HG02588 (cell line): ENCODE measurements around the gene PTER.

Source experiments
- ATAC-seq: cut with Tn5 transposase; IDR thresholded peaks from one replicate; pipeline ENCODE4 v1.9.1; 2021; ENCODE audit warnings: mild to moderate bottlenecking, moderate library complexity; ENCODE audit not compliant: unreplicated experiment

Gene PTER

DNA sequence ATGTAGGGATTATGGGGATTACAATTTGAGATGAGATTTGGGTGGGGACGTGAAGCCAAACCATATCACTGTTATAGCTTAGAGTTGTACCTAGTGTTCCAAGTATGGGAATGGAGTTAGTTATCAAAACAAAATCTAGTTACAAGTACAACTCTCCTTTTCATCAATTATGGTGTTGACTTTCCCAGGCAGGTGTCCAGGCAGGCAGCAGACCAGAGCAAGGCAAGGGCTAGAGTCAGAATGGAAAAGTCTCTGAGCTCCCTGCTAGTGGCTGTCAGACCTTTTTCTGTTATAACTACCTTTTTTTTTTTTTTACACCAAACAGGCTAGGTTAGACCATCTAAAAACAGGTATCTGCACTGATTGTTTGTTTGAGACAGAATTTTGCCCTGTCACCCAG lies 29.2 kb downstream of the PTER start:
- no peak for ATAC-seq

DNA sequence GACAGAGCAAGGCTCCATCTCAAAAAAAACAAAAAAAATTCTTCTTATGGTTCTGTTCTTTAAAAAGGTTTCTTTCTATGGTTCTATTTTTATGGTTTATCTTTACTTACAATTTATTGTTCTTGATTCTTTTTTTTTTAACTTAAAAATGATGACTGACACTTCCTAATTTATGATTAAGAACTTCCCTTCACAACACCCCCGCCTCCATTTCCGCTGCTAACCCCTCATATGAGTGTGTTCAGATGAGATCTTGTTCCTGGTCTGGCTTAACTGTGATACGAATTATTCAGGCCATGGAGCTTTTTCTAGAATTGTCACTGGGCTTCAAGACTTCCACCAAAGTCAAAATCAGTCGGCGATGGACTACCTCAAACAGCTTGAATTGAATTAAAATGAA lies 33.9 kb downstream of the PTER start:
- no peak for ATAC-seq

DNA sequence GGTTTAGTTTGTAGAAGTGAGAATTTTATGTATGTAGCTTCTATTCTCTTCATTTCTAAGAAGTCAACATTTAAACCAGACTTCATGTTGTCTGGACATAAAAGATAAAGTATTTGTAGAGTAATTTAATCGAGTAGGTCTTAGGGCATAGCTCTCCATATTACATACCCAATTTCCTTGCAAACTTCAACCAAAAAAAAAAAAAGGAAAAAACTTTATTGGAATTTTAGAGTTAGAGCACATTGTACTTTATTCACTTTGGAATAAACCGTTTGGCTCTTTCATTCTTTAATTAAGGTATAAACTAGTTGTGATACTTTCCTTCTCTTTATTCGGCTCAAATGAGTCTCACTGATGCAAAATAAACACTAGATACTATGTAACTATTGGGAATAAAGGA lies 36.0 kb downstream of the PTER start:
- no peak for ATAC-seq

DNA sequence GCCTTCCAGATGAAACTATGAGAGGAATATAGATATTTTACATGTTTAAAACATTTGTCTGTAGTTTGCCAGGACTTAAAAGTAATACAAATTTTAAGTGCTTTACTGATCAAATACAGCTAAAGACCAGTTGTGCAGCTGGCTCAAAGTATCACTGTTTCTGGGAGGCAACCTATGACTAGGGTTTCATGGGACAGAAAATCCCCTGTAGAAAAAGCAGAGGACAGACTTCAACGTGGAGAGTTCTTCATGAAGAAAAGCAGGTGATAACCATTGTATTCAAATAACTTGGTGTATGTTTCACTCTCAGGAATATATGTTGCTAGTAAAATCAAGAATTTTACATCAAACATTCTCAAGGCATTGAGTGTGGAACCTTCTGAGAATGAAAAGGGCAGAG lies 40.9 kb downstream of the PTER start:
- no peak for ATAC-seq

DNA sequence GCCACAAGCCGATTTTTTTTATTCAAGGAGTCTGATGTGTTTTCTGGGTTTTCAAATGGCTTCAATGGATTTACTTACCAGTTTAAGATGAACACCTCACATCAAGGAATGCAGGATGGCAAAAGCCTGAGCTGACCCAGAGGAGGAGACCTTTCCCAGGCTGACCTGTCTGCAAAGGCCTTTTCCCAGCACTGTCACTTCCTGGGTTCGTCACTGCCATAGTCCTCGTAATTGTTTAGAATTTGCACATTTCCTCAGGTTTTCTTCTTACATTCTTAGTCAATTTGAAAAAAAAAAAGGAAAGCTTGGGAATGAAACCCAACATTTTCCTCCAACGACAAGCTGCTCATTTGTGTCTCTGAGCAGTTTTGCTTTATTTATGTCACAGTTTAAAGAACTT lies 42.0 kb downstream of the PTER start:
- no peak for ATAC-seq

DNA sequence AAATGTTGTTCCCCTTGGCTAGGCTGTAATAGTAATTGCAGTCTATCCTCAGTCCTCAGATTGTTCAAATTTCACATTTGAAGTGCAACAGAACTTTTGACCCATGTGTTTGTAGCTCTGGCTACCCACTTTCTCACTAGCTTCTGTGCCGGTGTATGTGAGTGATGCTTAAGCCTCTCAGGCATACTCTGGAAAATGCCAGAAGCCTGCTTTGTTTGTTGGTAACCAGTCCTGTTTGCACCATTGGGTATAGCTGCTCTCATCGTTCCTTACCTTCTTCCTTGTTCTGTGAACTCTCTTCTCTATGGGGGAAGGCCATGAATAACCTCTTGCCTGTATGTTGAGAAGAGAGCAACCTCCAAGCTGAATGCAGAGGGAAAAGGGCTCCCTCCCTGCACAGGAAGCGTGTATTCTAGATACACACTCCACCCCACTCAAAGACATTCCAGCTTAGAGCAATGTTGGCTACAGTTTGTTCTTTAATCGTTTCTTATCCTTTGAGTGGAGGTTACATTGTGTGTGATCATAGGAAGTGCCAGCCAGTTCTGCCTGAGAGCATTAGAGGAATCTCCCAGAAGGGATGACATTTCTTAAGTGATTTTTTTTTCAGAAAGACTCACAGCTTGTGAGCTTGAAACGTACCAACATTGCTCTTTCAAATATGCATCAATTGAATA lies 44.4 kb downstream of the PTER start:
- ATAC-seq, result no peak

DNA sequence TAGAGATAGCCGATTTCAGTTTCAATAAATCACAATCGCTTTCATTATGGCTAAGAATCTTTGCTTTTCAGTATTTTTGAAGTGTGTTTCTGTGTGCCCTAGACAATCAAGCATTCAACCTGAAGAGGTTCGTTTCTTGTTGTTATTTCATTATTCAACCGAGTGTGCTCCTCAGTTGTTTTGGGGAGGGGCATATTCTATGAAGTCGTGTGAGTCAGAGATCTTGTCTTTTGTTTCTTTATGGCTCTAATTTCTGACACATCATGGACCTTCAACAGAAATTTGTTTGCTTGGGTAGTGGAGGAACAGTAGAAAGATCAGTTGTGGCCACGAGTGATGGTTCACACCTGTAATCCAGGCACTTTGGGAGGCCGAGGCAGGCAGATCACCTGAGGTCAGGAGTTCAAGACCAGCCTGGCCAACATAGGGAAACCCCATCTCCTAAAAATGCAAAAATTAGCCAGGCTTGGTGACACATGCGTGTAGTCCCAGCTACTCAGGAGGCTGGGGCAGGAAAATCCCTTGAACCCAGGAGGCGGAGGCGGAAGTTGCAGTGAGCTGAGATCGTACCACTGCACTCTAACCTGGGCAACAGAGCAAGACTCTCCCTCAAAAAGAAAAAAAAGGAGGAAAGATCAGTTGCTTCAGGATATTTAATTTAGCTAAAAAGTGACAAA lies 46.6 kb downstream of the PTER start:
- ATAC-seq, result no peak

DNA sequence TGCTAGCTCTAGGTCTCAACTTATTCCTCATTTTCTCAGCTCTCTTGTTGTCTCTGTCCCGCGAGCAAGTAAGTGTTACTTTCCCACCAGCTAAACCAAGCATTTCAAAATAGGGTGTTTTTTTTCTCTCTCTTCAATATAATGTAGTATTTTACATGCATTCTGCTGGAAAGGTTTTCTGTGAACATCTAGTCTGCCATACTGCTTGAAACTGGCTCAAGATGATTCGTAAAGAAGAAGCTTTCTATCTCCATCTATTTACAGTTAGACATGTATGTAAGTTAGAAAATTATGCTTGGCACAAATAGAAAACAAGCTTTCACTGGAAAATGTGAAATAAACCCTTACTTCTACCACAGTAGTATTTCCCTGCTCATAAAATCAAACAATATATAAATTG lies 53.7 kb downstream of the PTER start:
- no peak for ATAC-seq

DNA sequence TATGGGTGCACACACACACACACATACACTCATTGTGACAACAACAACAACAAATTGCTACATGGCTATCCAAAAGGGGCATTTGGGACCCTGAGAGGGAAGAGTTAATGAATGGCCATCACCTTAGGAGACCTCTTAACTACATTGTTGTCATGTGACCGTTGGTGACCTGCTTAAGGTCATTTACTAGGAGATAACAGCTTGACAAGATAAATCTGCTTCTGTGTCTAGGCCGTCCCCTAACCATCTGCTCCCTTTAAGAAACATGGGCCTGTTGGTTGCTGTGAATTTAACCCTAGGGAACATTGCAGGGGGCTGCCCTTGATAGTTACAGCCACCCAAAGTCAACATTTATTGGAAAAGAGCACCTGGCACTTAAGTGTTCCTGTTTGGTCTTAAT lies 55.1 kb downstream of the PTER start:
- ATAC-seq, result no peak

DNA sequence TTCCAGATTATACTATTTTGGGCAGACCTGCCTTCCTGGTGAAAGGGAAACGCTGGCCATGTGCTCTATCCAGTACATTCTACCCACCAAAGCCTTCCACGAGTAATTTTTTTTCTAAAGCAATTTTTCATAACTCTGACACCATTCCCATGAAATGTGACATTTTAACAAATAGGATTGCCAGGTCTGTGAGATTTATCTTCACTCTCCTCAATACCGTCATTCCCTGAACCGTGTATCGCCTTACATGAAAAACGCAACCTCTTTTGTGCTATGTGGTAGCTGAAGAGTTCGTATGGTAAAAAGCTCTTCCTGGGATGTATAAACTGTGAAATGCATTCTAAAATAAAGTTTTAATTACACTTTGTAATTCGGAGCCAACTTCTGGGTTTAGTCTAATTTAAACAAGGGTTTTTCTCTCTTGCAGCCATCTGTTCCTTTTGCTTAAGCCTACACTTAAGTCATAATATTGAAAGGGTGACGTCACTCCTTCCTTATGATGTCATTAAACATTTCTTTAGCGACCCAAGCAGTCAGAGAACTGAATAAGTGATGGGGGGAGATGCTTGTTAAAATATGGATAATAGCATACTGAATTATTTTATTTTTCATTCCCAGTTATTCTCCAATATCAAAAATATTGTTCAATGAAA lies 57.2 kb downstream of the PTER start:
- ATAC-seq, result no peak

DNA sequence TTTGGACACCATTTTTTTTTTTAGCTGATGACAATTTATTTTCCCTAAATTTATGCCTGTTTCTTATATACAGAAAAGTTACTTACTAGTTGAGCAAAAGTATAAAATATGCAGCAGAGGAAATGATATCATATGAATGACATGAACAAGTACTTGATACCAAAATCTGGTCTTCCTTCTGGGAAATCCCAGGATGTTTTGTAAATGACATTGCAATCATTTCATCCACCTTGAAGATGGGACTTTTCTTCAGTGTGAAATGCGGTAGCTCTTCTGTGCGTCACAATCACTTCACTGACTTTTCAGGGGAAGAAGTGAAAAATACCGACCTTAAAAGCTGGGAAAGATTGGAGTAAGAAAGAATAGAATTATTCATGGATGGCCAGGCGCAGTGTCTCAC lies 61.1 kb downstream of the PTER start:
- ATAC-seq, result no peak

DNA sequence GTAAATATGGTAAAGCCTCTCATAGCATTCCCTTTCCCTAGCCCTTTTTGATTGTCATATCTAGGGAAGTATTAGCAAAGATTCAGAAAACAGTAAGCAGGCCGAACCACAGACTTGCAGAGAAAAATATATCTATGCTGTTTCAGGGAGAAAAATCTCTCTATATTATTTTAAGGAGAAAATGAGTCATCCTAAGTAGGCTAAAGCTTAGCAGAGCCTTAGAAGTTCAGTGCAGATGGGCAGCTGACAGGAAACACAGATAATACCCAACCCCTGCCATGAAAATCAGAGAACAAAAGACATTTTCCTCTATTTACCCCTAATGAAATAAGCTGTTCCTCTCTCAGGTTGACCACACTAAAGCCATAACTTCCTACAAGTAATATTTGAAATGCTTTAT lies 68.4 kb downstream of the PTER start:
- ATAC-seq, result no peak

DNA sequence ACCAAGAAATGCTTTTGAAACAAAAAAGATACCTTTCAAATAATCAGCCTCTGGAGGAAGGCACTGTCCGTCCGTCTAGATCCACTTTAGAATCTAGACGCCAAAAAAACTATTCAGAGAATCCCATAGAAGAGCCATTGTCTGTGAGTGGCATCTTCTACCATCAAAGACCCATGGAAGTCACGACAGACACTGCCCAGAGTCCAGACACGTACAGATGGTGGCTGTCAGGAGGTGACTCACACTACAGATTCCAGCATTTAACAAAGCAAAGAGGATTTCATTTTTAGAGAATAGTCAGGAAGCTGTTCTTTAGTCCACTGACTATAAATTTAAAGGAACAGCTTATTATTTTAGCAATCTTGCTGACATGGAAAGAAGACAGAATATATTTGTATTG lies 73.2 kb downstream of the PTER start:
- ATAC-seq, result no peak

DNA sequence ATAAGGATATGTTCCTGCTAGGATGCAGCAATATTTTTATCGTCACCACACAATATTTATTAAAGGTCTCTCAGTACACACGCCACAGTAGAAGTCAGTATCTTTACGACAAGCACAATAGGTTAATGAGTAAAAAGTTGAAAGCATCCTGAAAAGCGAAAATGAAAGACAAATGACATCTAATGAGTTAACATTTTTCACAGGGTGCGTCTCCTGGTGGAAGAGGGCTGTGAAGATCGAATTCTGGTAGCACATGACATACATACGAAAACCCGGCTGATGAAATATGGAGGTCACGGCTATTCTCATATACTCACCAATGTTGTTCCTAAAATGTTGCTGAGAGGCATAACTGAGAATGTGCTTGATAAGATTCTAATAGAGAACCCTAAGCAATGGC lies 74.0 kb downstream of the PTER start:
- no peak for ATAC-seq

DNA sequence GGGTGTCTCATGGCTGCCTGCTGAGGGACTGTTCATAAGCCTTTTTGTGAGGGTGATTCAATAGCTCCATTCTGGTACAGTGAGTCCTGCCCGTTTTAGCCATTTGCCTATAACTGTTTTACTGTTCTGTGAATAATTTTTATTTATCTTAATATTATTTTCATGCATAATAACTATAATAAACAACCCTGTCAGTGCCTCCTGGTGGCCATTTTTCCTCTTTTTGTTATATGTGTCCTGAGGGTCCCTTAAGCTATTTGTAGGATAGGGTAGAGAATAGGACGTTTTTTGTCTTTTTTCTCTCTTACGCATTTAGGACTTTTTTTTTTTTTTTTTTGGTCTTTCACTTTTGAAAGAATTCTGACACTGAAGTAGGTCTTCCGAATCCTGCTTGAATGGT lies 82.0 kb downstream of the PTER start:
- ATAC-seq, result no peak

DNA sequence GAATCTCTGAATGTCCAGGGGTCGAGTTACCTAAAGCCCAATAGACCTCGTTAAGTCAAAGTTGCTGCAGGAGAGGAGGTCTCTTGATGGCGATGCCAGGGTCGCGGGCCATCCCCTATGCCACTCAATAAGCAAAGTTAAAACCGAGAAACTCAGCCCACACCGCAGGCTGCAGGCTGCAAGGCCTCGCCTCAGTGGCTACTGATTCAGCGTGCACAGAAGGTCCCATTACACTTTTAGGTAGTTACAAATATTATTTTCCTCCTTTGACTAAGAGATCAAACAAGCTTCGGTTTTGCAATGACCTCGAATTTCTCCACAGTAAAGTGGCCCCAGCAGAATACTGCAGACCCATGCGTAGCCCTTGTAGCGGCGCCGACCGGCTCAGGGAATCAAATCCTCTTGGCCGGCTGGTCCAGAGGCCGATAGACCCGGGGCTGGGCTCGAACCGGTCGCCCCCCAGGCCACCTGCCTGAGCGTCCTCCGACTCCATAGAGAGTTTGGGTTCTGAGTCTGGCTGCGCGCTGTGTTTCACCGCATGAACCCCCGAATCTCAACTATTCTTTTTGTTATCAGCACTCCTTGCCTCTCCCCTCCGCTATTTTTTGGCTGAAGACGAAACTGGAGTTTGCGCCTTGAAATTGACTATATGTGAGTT lies 82.6 kb downstream of the PTER start:
- ATAC-seq, result no peak

DNA sequence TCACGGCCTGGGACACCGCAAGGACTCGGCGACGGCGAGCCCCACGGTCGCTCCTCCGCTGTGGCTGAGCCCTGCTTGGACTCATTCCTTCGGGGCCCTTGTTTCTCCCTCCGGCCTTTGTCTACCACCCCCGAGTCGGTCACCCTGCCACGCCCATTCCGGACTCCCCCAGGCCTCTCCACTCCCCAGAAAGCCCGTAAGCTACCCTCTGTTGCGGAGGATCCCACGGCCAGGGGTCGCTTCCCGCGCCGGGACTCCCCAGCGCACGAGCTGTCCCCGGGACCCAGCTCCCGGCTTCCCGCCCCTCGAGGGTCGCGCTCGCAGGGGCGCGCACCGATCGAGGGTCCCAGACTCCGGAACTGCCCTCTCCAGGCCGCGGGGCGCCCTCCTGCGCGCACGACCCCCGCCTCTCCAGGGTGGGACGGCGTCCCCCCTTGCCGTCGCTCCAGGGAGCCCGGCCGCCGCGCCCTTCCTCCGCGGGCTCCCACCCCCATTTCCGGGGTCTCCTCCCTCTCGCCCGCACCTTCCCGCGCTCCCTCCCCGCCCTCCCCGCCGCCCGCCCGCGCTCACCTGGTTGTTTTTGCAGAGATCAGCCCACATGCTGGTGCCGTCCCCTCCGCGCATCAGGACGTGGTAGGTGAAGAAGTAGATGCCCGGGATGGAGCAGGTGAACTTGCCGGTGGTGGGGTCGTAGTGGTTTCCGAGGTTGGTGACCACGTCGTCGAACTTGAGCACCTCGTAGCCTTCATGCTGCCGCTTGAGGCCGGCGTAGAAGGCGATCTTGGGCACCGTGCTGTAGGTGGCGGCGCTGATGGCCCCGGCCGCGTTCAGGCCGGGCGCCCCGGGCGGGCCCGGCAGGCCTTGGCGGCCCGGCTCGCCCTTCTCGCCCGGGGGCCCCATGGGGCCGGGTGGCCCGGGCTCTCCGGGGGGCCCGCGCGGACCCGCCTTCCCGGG lies 83.4 kb downstream of the PTER start:
- ATAC-seq, result peak; percentile 29

DNA sequence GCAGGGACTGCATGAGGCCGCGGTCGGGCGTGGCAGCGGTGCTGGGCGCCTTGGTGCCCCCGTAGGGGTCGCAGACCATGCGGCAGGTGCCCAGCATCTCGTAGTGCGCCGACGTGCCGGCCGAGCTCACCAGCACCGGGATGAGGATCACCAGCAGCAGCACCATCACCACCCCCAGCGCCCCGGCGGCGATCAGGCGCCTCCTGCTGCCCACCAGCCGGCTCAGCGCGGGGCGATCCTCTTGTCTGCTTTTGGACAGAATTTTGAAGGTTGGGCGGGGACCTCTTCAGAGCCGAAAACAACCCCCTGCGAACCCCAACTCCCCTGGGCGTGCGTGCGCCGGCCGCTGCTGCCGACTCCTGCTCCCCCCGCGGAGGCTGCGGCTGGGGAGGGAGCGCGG lies 84.1 kb downstream of the PTER start:
- peak; percentile 43 for ATAC-seq

DNA sequence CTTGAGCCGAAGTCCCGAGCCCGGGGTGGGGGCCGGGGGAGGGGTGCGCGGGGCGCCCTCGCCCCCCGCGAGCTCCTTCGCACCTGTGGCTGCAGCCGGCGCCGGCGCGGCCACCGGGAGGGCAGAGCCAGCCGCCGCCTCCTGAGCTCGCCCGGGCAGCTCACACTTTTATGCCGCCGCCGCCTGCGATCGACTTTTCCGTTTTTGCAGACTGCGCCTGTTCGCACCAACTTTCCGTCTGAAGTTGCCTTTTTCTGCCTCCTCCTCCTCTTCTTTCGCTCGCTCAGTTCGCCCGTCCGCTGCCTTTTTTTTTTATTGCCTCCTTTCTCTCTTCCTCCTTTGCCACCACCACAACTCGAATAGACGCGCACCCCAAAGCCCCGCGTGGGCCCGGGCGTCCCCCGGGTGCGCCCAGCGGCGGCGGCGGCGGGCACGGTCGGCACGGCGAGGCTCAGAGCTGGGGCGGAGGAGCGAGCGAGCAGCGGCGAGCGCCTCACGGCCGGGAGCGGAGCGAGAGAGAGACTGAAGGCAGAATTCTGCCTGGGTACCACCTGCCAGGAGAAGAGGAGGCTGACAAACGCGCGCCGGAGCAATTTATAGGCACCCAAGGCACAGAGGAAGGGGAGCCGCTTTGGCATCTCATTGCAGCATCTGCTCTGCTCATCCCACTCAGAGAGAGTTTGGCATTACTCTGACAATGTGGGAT lies 84.7 kb downstream of the PTER start, which contains the start of gene C1QL3:
C1QL3 (minus strand) TSS at position 569 of the 706 bp plus-strand sequence. CDS start 814 bp downstream, outside the sequence.
- peak; percentile 31 for ATAC-seq

DNA sequence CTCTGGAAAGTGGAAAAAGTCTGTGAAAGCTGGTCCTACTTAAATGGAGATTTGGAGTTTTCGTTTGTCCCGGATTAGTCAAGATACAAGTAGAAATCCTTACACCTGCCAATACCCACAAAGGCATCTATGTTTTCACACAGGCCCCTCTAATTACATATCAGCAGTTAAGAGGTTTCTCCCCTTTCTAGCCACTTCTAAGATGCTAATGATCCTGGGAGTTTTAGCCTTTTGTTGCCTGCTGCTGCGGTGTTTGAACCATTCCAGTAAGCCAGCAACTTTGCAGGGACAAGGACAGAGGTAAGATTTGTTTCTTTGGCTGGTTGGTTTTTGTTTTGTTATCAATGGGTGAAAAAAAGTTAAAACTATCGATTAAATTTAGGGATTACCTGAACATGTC lies 90.6 kb downstream of the PTER start:
- no peak for ATAC-seq
